Measurements from ENCODE around the gene PCNX2. TPM values are rescaled to one million over a fixed set of nuclear protein-coding genes. Genes with fewer than 3 reads are reported as not detected.

The PCNX2 gene
- total and polyA plus RNA-seq, 11 donors, result 0.27 to 5.3 (median 1.9) TPM

DNA sequence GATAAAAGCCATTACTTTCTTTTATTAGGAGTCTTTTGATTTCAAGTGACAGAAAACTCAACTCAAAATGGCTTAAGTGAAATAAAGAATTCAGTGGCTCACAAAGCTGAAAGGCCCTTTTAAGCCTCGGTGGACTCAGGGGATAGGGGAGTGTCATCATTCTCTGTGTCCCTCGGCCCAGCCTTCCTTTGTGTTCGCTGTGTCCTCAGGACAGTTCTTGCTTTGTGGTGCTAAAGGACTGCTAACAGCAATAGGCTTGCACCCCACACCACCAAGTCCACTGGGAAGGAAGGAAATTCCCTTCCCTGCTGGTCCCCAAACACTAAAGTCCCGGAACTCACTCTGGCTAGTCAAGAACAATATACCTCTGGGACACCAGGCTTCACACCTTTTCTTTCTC lies 216.0 kb downstream of the PCNX2 start:
- H3K36me3 ChIP-seq, result no peaks in the 10 kb centered on the region

DNA sequence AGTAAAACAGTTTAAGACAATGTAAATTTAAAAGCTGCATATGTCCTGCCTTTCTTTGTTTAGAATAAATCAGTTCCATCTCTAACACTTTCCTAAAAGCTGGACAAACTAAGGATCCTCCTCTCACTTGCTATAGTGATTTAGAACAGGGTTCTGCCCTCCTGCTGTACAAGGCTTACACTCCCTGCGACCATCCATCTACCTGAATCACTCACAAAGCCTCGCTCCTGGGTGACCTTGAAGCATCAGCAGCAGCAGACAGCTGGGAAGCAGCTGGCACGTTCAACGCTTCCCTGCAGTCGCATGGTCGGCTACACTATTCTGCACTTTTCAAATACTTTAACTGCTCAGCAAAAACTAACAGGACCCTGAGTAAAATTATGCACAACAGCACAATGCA lies 217.1 kb downstream of the PCNX2 start:
- Histone ChIP-seq H3K27me3 (no peaks in the 10 kb centered on the region), H3K4me3 (no peak overlapping the region), H3K9me3 (peaks cover 0 to 6% (median 4%) of the 10 kb centered on the region in 12 donors), H3K4me1 (peaks cover 0 to 13% (median 0%) of the 10 kb centered on the region in 12 donors), H3K27ac (no peak overlapping the region), H3K36me3 (no peaks in the 10 kb centered on the region)
- no peak for TF ChIP-seq POLR2A (IDR thresholded peaks at IDR 0.05)
- TF ChIP-seq, protein P1, sequence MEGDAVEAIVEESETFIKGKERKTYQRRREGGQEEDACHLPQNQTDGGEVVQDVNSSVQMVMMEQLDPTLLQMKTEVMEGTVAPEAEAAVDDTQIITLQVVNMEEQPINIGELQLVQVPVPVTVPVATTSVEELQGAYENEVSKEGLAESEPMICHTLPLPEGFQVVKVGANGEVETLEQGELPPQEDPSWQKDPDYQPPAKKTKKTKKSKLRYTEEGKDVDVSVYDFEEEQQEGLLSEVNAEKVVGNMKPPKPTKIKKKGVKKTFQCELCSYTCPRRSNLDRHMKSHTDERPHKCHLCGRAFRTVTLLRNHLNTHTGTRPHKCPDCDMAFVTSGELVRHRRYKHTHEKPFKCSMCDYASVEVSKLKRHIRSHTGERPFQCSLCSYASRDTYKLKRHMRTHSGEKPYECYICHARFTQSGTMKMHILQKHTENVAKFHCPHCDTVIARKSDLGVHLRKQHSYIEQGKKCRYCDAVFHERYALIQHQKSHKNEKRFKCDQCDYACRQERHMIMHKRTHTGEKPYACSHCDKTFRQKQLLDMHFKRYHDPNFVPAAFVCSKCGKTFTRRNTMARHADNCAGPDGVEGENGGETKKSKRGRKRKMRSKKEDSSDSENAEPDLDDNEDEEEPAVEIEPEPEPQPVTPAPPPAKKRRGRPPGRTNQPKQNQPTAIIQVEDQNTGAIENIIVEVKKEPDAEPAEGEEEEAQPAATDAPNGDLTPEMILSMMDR (IDR thresholded peaks at IDR 0.05), result no peak
- intact Hi-C loops (cut with DNase I), result no loop called here
- DNase-seq (no peak), ATAC-seq (no peak)
- 79 to 92% (median 85%) methylated on average over 6 of the region's 6 CpGs for WGBS, 4 donors

More for the DNA sequence above, 216.0 kb downstream of the PCNX2 start:
- no peak for ATAC-seq
- no peak for DNase-seq
- Histone ChIP-seq H3K4me3 (no peak overlapping the region), H3K27me3 (no peaks in the 10 kb centered on the region), H3K9me3 (no peaks in the 10 kb centered on the region), H3K27ac (no peak overlapping the region), H3K4me1 (peaks cover 0 to 13% (median 0%) of the 10 kb centered on the region in 12 donors)
- intact Hi-C loops (cut with DNase I), result no loop called here
- TF ChIP-seq POLR2A (IDR thresholded peaks at IDR 0.05), result no peak
- TF ChIP-seq, protein P1 (IDR thresholded peaks at IDR 0.05), result no peak
- 71 to 85% (median 81%) methylated on average over 4 of the region's 4 CpGs for WGBS, 4 donors

DNA sequence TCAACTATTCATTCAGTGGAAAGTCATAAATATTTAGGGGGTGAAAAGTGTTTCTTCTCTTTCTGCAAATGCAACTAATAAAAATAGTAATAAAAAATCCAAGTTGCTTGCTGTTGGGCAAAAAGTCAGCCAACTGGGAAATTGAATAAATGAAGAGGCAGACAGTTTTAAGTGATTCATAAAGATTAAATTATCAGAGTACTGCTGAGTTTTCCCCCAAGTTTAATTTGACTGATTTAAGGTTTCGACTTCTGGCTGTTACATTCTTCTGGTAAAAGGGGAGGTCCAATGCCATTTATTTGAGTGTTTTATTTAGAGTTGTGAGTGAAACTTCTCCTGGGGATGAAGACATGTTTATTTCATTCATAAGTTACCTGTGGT lies 219.6 kb downstream of the PCNX2 start:
- intact Hi-C loops (cut with DNase I), result no loop called here
- TF ChIP-seq, protein P1 (IDR thresholded peaks at IDR 0.05), result no peak
- TF ChIP-seq POLR2A (IDR thresholded peaks at IDR 0.05), result no peak
- no peak overlapping the region for H3K27ac ChIP-seq
- no peaks in the 10 kb centered on the region for H3K4me1 ChIP-seq
- peaks cover 0 to 17% (median 4%) of the 10 kb centered on the region in 12 donors for H3K9me3 ChIP-seq
- no peaks in the 10 kb centered on the region for H3K27me3 ChIP-seq
- H3K4me3 ChIP-seq, result no peak overlapping the region
- ATAC-seq, result no peak
- 89 to 97% (median 93%) methylated on average over 1 of the region's 1 CpG for WGBS, 4 donors
- DNase-seq, result no peak
- H3K36me3 ChIP-seq, result no peaks in the 10 kb centered on the region

DNA sequence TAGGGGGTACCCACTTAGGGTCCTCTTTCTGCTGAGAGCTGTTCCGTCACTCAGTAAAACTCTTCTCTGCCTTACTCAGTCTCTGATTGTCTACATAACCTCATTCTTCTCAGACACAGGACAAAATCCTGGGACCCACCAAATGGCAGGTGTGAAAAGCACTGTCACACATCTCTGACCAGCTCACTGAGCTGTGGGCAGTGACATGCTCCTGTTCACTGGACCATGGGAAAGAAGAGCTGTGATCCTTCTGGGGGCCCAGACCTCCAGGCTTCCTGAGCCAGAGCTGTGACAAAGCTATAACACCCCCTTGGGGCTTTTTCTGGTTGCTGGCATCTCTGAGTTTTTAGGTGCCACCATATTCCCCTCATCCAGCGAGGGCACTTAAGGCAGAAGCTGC lies 229.4 kb downstream of the PCNX2 start:
- Histone ChIP-seq H3K27me3 (no peaks in the 10 kb centered on the region), H3K27ac (no peak overlapping the region), H3K4me1 (peaks cover 0 to 4% (median 0%) of the 10 kb centered on the region in 12 donors), H3K9me3 (peaks cover 0 to 6% (median 0%) of the 10 kb centered on the region in 12 donors), H3K36me3 (no peaks in the 10 kb centered on the region), H3K4me3 (no peak overlapping the region)
- intact Hi-C loops (cut with DNase I), result no loop called here
- whole genome bisulfite sequencing, 4 donors, result 93 to 100% (median 94%) methylated on average over 1 to 2 of the region's 2 CpGs
- TF ChIP-seq POLR2A (IDR thresholded peaks at IDR 0.05), result no peak
- TF ChIP-seq, protein P1 (IDR thresholded peaks at IDR 0.05), result no peak
- DNase-seq (no peak), ATAC-seq (no peak)

All from heart left ventricle (tissue), 16 donors.